GM23338 (cell line): ENCODE measurements around the gene ANGPTL2. TPM values are rescaled to one million over a fixed set of nuclear protein-coding genes. Genes with fewer than 3 reads are reported as not detected.

ENCODE experiments used
- CREB1 ChIP-seq: fragments of 250-450 bp; sonication (Bioruptor Pico); IDR thresholded peaks from 2 replicates; pipeline ENCODE4 v1.5.0; 2020; ENCODE audit warnings: low read depth, mild to moderate bottlenecking, moderate library complexity
- CTCF ChIP-seq, 2 experiments: fragments of 200-600 bp in 1 of 2; sonication (generic) in 1 of 2; conservative IDR thresholded peaks; 2 replicates each; pipeline versions ENCODE4 v1.5.1 to v1.6.1; 2016 to 2017; ENCODE audit warnings: antibody characterized with exemption in 2 of 2, low read depth in 2 of 2, mild to moderate bottlenecking in 2 of 2, moderate library complexity in 1 of 2
- ETS1 ChIP-seq: IDR thresholded peaks from 2 replicates; pipeline ENCODE4 v1.6.1; 2016; ENCODE audit warnings: antibody characterized with exemption
- EZH2 ChIP-seq: fragments of 200-600 bp; sonication (generic); IDR thresholded peaks from one replicate; pipeline ENCODE4 v1.8.0; 2017; ENCODE audit warnings: antibody characterized with exemption, mild to moderate bottlenecking, low read depth; ENCODE audit not compliant: unreplicated experiment
- EZH2phosphoT487 ChIP-seq: fragments of 200-600 bp; sonication (generic); IDR thresholded peaks from one replicate; pipeline ENCODE4 v1.8.1; 2018; ENCODE audit warnings: antibody characterized with exemption; ENCODE audit not compliant: unreplicated experiment
- JUNB ChIP-seq: IDR thresholded peaks from one replicate; pipeline ENCODE4 v1.6.1; 2016; ENCODE audit warnings: antibody characterized with exemption; ENCODE audit not compliant: unreplicated experiment
- NANOG ChIP-seq: IDR thresholded peaks from 2 replicates; pipeline ENCODE4 v1.6.1; 2016; ENCODE audit warnings: antibody characterized with exemption, borderline replicate concordance
- REST ChIP-seq: IDR thresholded peaks from one replicate; pipeline ENCODE4 v1.6.1; 2018; ENCODE audit warnings: antibody characterized with exemption; ENCODE audit not compliant: unreplicated experiment
- STAT1 ChIP-seq: IDR thresholded peaks from one replicate; pipeline ENCODE4 v1.6.1; 2016; ENCODE audit warnings: antibody characterized with exemption; ENCODE audit not compliant: unreplicated experiment
- ZNF331 ChIP-seq: fragments of 250-450 bp; sonication (Bioruptor Pico); IDR thresholded peaks from 2 replicates; pipeline ENCODE4 v1.5.0; 2020; ENCODE audit warnings: low read depth, mild to moderate bottlenecking, moderate library complexity
- polyA plus RNA-seq: library from polyadenylated mRNA; unstranded; fragments of >200 nt; fragmentation: Nextera tagmentation; extraction: Ambion mirVana; gene quantifications from 2 replicates; pipeline ENCODE4 v1.2.1, GENCODE V29; 2016
- total RNA-seq: library from RNA; depleted of rRNA; stranded (reverse); fragments of >200 nt; shearing (Covaris generic); gene quantifications from 2 replicates; pipeline ENCODE4 v1.2.3, GENCODE V29; 2014

The ANGPTL2 gene
- total and polyA plus RNA-seq, 2 experiments from 2014 or later, result 2.9 to 5.2 TPM

GRCh38 chr9:127083138-127083980, 39.1 kb downstream of the ANGPTL2 start (continued):
- TF ChIP-seq STAT1 (no peak), EZH2phosphoT487 (no peak), ETS1 (no peak), EZH2 (no peak), REST (no peak), CREB1 (CRISPR knock-in tag) (no peak), CTCF (conservative IDR thresholded peaks at IDR 0.05; ENCODE audit: low read depth in 2 of 2) (no peak), NANOG (no peak), ZNF331 (CRISPR knock-in tag) (no peak), JUNB (no peak)
